Activated CD4-positive, alpha-beta T cell treated with anti-CD3 and anti-CD28 coated beads, Interleukin-2, amount 10 ng/mL, durations not matched to agents 7 days and 5 days (primary cell): Measurements from ENCODE around the gene RPS25. TPM values are rescaled to one million over a fixed set of nuclear protein-coding genes. Genes with fewer than 3 reads are reported as not detected.
"Not testable (repeated sequence)": the region's sequence is repeated elsewhere in the genome, so short reads cannot be mapped to it uniquely, and the experiment has no call there.

ENCODE experiments used
- CTCF ChIA-PET: fragments of 350-600 bp; sonication (Branson Sonifier 250); formaldehyde crosslinking; loops from one replicate; lab custom pipeline; 2021; ENCODE audit warnings: antibody characterized with exemption; lab: Charles Lee
- POLR2A ChIA-PET: fragments of 350-600 bp; sonication (Branson Sonifier 250); formaldehyde crosslinking; loops from one replicate; lab custom pipeline; 2021; ENCODE audit warnings: antibody characterized with exemption; lab: Charles Lee
- DNase-seq: peaks from one replicate; pipeline ENCODE4 v3.0.0-alpha.2; 2020
- H3K27ac Mint-ChIP-seq: one replicate; pipeline ENCODE4 v1.8.0; 2021; ENCODE audit warnings: mild to moderate bottlenecking, moderate library complexity, mixed read lengths
- H3K27me3 Mint-ChIP-seq: one replicate; pipeline ENCODE4 v1.8.0; 2021; ENCODE audit warnings: mixed read lengths
- H3K36me3 Mint-ChIP-seq: one replicate; pipeline ENCODE4 v1.8.0; 2021; ENCODE audit warnings: low read depth, mixed read lengths
- H3K4me1 Mint-ChIP-seq: one replicate; pipeline ENCODE4 v1.8.0; 2021; ENCODE audit warnings: mixed read lengths
- H3K4me3 Mint-ChIP-seq: one replicate; pipeline ENCODE4 v1.8.0; 2021; ENCODE audit warnings: mild to moderate bottlenecking, moderate library complexity, mixed read lengths
- H3K9me3 Mint-ChIP-seq: one replicate; pipeline ENCODE4 v1.8.0; 2021; ENCODE audit warnings: mixed read lengths
- total RNA-seq, 2 experiments: library from RNA; stranded (reverse); gene quantifications; one replicate each; pipeline ENCODE4 v1.2.3, GENCODE V29; 2021

Gene RPS25
- total RNA-seq, 2 experiments from 2014 or later = 1,054 to 1,196 TPM

- POLR2A ChIA-PET = no interaction called here
- Mint-ChIP-seq H3K27me3 (no peaks in the 10 kb centered on the region), H3K4me1 (peaks cover 12% of the 10 kb centered on the region), H3K9me3 (no peaks in the 10 kb centered on the region), H3K36me3 (peaks cover 23% of the 10 kb centered on the region), H3K27ac (no peak overlapping the region), H3K4me3 (no peak overlapping the region)
- CTCF ChIA-PET = interaction anchor here (0.6 to 0.7 kb wide), 3 partner anchors 10 to 293 kb away, joined by 3 read pairs; no protein-coding TSS in a partner anchor
- no peak for DNase-seq
These were observed 11.5 kb downstream of the RPS25 start for GRCh38 chr11:119006656-119007055.

GRCh38 chr11:119000906-119001305 lies 17.2 kb downstream of the RPS25 start:
- DNase-seq = no peak
- Mint-ChIP-seq H3K4me1 (peaks cover 42% of the 10 kb centered on the region), H3K36me3 (peaks cover 49% of the 10 kb centered on the region), H3K27ac (no peak overlapping the region), H3K4me3 (no peak overlapping the region), H3K9me3 (no peaks in the 10 kb centered on the region), H3K27me3 (no peaks in the 10 kb centered on the region)
- ChIA-PET POLR2A (interaction anchor here (1.0 kb wide), 1 partner anchor 15 kb away, joined by 6 read pairs; no protein-coding TSS in a partner anchor), CTCF (interaction anchor here (1.0 kb wide), 1 partner anchor 210 kb away, joined by 3 read pairs; the partner anchor contains the start of gene DDX6)

GRCh38 chr11:118998822-118999221 lies 19.3 kb downstream of the RPS25 start:
- POLR2A ChIA-PET = interaction anchor here (0.6 kb wide), 2 partner anchors 19 to 122 kb away, joined by 3 to 7 read pairs; partner anchors contain the start of genes HINFP and RPS25
- H3K27ac Mint-ChIP-seq = peak overlapping the region; percentile 95
- no peak for DNase-seq
- peaks cover 38% of the 10 kb centered on the region for H3K4me1 Mint-ChIP-seq
- peaks cover 48% of the 10 kb centered on the region for H3K36me3 Mint-ChIP-seq
- H3K9me3 Mint-ChIP-seq = no peaks in the 10 kb centered on the region
- peak overlapping the region; percentile 87 for H3K4me3 Mint-ChIP-seq
- CTCF ChIA-PET = interaction anchor here (0.6 to 1.2 kb wide), 2 partner anchors 29 to 116 kb away, joined by 3 to 4 read pairs; no protein-coding TSS in a partner anchor
- H3K27me3 Mint-ChIP-seq = no peaks in the 10 kb centered on the region

- ChIA-PET POLR2A (interaction anchor here (0.7 kb wide), 1 partner anchor 50 kb away, joined by 3 read pairs; no protein-coding TSS in a partner anchor), CTCF (interaction anchor here (0.6 to 1.2 kb wide), 2 partner anchors 29 to 116 kb away, joined by 3 to 4 read pairs; no protein-coding TSS in a partner anchor)
- H3K27ac Mint-ChIP-seq = peak overlapping the region; percentile 95
- H3K27me3 Mint-ChIP-seq = no peaks in the 10 kb centered on the region
- H3K4me3 Mint-ChIP-seq = peak overlapping the region; percentile 87
- peaks cover 45% of the 10 kb centered on the region for H3K36me3 Mint-ChIP-seq
- H3K9me3 Mint-ChIP-seq = no peaks in the 10 kb centered on the region
- peaks cover 38% of the 10 kb centered on the region for H3K4me1 Mint-ChIP-seq
- no peak for DNase-seq
These were observed 19.8 kb downstream of the RPS25 start for GRCh38 chr11:118998388-118998717.

GRCh38 chr11:118997627-118998387 lies 20.3 kb downstream of the RPS25 start, which contains the start of gene CENATAC:
Gene CENATAC, plus strand, starts transcription at chr11:118998138. Its CDS starts 60 bp downstream, at chr11:118998198.
- peak within 1 kb of the TSS; percentile 95 for H3K27ac Mint-ChIP-seq
- peak; percentile 97 for DNase-seq
- peak within 1 kb of the TSS; percentile 87 for H3K4me3 Mint-ChIP-seq
- ChIA-PET POLR2A (interaction anchor here (0.7 kb wide), 1 partner anchor 50 kb away, joined by 3 read pairs; no protein-coding TSS in a partner anchor), CTCF (interaction anchor here (0.6 to 2.1 kb wide), 7 partner anchors 13 to 358 kb away, joined by 3 to 5 read pairs (median 3); partner anchors contain the start of gene BCL9L)
- peaks cover 44% of the 10 kb centered on the region for H3K36me3 Mint-ChIP-seq
- H3K9me3 Mint-ChIP-seq = no peaks in the 10 kb centered on the region
- no peaks in the 10 kb centered on the region for H3K27me3 Mint-ChIP-seq
- peaks cover 35% of the 10 kb centered on the region for H3K4me1 Mint-ChIP-seq

- peak overlapping the region; percentile 95 for H3K27ac Mint-ChIP-seq
- peaks cover 41% of the 10 kb centered on the region for H3K36me3 Mint-ChIP-seq
- POLR2A ChIA-PET = no interaction called here
- CTCF ChIA-PET = interaction anchor here (0.6 to 2.1 kb wide), 8 partner anchors 9 to 360 kb away, joined by 3 to 5 read pairs (median 3); partner anchors contain the start of gene BCL9L
- H3K4me3 Mint-ChIP-seq = peak overlapping the region; percentile 87
- H3K9me3 Mint-ChIP-seq = no peaks in the 10 kb centered on the region
- DNase-seq = peak; percentile 47
- H3K27me3 Mint-ChIP-seq = no peaks in the 10 kb centered on the region
- H3K4me1 Mint-ChIP-seq = peaks cover 35% of the 10 kb centered on the region
These were observed 21.1 kb downstream of the RPS25 start for GRCh38 chr11:118996926-118997626.

GRCh38 chr11:118991486-118992038 lies 26.6 kb downstream of the RPS25 start:
- CTCF ChIA-PET, H3K4me1 Mint-ChIP-seq, DNase-seq, H3K9me3 Mint-ChIP-seq, H3K27me3 Mint-ChIP-seq, POLR2A ChIA-PET, H3K36me3 Mint-ChIP-seq, H3K27ac Mint-ChIP-seq, H3K4me3 Mint-ChIP-seq: not testable (repeated sequence)

GRCh38 chr11:118988280-118988679 lies 29.9 kb downstream of the RPS25 start:
- no peak overlapping the region for H3K27ac Mint-ChIP-seq
- ChIA-PET CTCF (no interaction called here), POLR2A (no interaction called here)
- H3K4me3 Mint-ChIP-seq = no peak overlapping the region
- H3K27me3 Mint-ChIP-seq = no peaks in the 10 kb centered on the region
- no peaks in the 10 kb centered on the region for H3K9me3 Mint-ChIP-seq
- DNase-seq = no peak
- H3K4me1 Mint-ChIP-seq = no peaks in the 10 kb centered on the region
- H3K36me3 Mint-ChIP-seq = peaks cover 4% of the 10 kb centered on the region

GRCh38 chr11:118984825-118985224 lies 33.3 kb downstream of the RPS25 start:
- Mint-ChIP-seq H3K27ac (no peak overlapping the region), H3K36me3 (no peaks in the 10 kb centered on the region), H3K27me3 (no peaks in the 10 kb centered on the region), H3K4me3 (no peak overlapping the region), H3K9me3 (no peaks in the 10 kb centered on the region), H3K4me1 (no peaks in the 10 kb centered on the region)
- ChIA-PET POLR2A (no interaction called here), CTCF (interaction anchor here (0.6 to 1.8 kb wide), 4 partner anchors 12 to 612 kb away, joined by 4 to 6 read pairs (median 4); no protein-coding TSS in a partner anchor)
- no peak for DNase-seq

GRCh38 chr11:118984337-118984736 lies 33.8 kb downstream of the RPS25 start:
- DNase-seq, POLR2A ChIA-PET, H3K27me3 Mint-ChIP-seq, H3K27ac Mint-ChIP-seq, H3K4me3 Mint-ChIP-seq, H3K36me3 Mint-ChIP-seq, H3K4me1 Mint-ChIP-seq, H3K9me3 Mint-ChIP-seq: not testable (repeated sequence)
- CTCF ChIA-PET = interaction anchor here (0.6 to 1.8 kb wide), 5 partner anchors 13 to 612 kb away, joined by 3 to 6 read pairs (median 4); partner anchors contain the start of gene BCL9L

GRCh38 chr11:118980191-118980881 lies 37.8 kb downstream of the RPS25 start:
- H3K36me3 Mint-ChIP-seq = no peaks in the 10 kb centered on the region
- no peaks in the 10 kb centered on the region for H3K4me1 Mint-ChIP-seq
- ChIA-PET POLR2A (no interaction called here), CTCF (interaction anchor here (1.0 kb wide), 1 partner anchor 36 kb away, joined by 3 read pairs; no protein-coding TSS in a partner anchor)
- no peak for DNase-seq
- no peak overlapping the region for H3K4me3 Mint-ChIP-seq
- no peak overlapping the region for H3K27ac Mint-ChIP-seq
- H3K27me3 Mint-ChIP-seq = peaks cover 8% of the 10 kb centered on the region
- H3K9me3 Mint-ChIP-seq = no peaks in the 10 kb centered on the region

GRCh38 chr11:118979434-118979833 lies 38.7 kb downstream of the RPS25 start:
- Mint-ChIP-seq H3K4me1 (no peaks in the 10 kb centered on the region), H3K36me3 (no peaks in the 10 kb centered on the region), H3K27ac (no peak overlapping the region), H3K9me3 (no peaks in the 10 kb centered on the region), H3K27me3 (peaks cover 14% of the 10 kb centered on the region), H3K4me3 (no peak overlapping the region)
- ChIA-PET CTCF (no interaction called here), POLR2A (no interaction called here)
- no peak for DNase-seq
